ENCODE measurements around the gene WNT2.

WNT2 gene

GRCh38 chr7:117281562-117281961, 41.3 kb downstream of the WNT2 start:
- ChIA-PET CTCF (no interaction called here), POLR2A (no interaction called here)
- DNase-seq (ENCODE audit: extremely low spot score): no peak
- TF ChIP-seq L3MBTL2 (conservative IDR thresholded peaks at IDR 0.05): no peak
- no peak for TF ChIP-seq SP1 (IDR thresholded peaks at IDR 0.05)
- TF ChIP-seq NFRKB (IDR thresholded peaks at IDR 0.05): no peak
- TF ChIP-seq LEF1 (IDR thresholded peaks at IDR 0.05; ENCODE audit: borderline replicate concordance): no peak
- TF ChIP-seq SUZ12 (IDR thresholded peaks at IDR 0.05): no peak
- no peak for TF ChIP-seq ARNT (IDR thresholded peaks at IDR 0.05)
- TF ChIP-seq CTBP1 (IDR thresholded peaks at IDR 0.05; ENCODE audit: borderline replicate concordance): no peak
- no peak for TF ChIP-seq ELF4 (IDR thresholded peaks at IDR 0.05)
- no peak for TF ChIP-seq PKNOX1 (IDR thresholded peaks at IDR 0.05)
- TF ChIP-seq FOXA1 (IDR thresholded peaks at IDR 0.05): no peak
- no peak for TF ChIP-seq HDGF (IDR thresholded peaks at IDR 0.05; ENCODE audit: borderline replicate concordance)
- no peak for TF ChIP-seq FOXK2 (IDR thresholded peaks at IDR 0.05)
- TF ChIP-seq FOXM1 (IDR thresholded peaks at IDR 0.05; ENCODE audit: borderline replicate concordance): no peak
- TF ChIP-seq TARDBP (IDR thresholded peaks at IDR 0.05): no peak
- no peak for TF ChIP-seq ZNF384 (IDR thresholded peaks at IDR 0.05)
- no peak for TF ChIP-seq BHLHE40 (IDR thresholded peaks at IDR 0.05; ENCODE audit: borderline replicate concordance)

GRCh38 chr7:117279931-117280557, 42.8 kb downstream of the WNT2 start:
- ChIA-PET CTCF (interaction anchor here (0.5 kb wide), 1 partner anchor 15 kb away, joined by 3 read pairs; no protein-coding TSS in a partner anchor), POLR2A (no interaction called here)
- DNase-seq (ENCODE audit: extremely low spot score): no peak
- TF ChIP-seq FOXM1 (IDR thresholded peaks at IDR 0.05; ENCODE audit: borderline replicate concordance): no peak
- no peak for TF ChIP-seq NFRKB (IDR thresholded peaks at IDR 0.05)
- no peak for TF ChIP-seq ARNT (IDR thresholded peaks at IDR 0.05)
- no peak for TF ChIP-seq FOXA1 (IDR thresholded peaks at IDR 0.05)
- TF ChIP-seq ZNF384 (IDR thresholded peaks at IDR 0.05): no peak
- no peak for TF ChIP-seq SP1 (IDR thresholded peaks at IDR 0.05)
- TF ChIP-seq TARDBP (IDR thresholded peaks at IDR 0.05): no peak

- POLR2A ChIA-PET: no interaction called here
- CTCF ChIA-PET: no interaction called here
- TF ChIP-seq LEF1 (IDR thresholded peaks at IDR 0.05; ENCODE audit: borderline replicate concordance): no peak
- no peak for TF ChIP-seq PKNOX1 (IDR thresholded peaks at IDR 0.05)
- no peak for TF ChIP-seq HDGF (IDR thresholded peaks at IDR 0.05; ENCODE audit: borderline replicate concordance)
- TF ChIP-seq BHLHE40 (IDR thresholded peaks at IDR 0.05; ENCODE audit: borderline replicate concordance): no peak
- no peak for TF ChIP-seq SUZ12 (IDR thresholded peaks at IDR 0.05)
- TF ChIP-seq FOXA1 (IDR thresholded peaks at IDR 0.05): no peak
- TF ChIP-seq ELF4 (IDR thresholded peaks at IDR 0.05): no peak
- no peak for TF ChIP-seq FOXK2 (IDR thresholded peaks at IDR 0.05)
- TF ChIP-seq ARNT (IDR thresholded peaks at IDR 0.05): no peak
- no peak for TF ChIP-seq NFRKB (IDR thresholded peaks at IDR 0.05)
- TF ChIP-seq L3MBTL2 (conservative IDR thresholded peaks at IDR 0.05): no peak
- no peak for TF ChIP-seq SP1 (IDR thresholded peaks at IDR 0.05)
- no peak for TF ChIP-seq CTBP1 (IDR thresholded peaks at IDR 0.05; ENCODE audit: borderline replicate concordance)
- TF ChIP-seq FOXM1 (IDR thresholded peaks at IDR 0.05; ENCODE audit: borderline replicate concordance): no peak
- TF ChIP-seq TARDBP (IDR thresholded peaks at IDR 0.05): no peak
- no peak for TF ChIP-seq ZNF384 (IDR thresholded peaks at IDR 0.05)
- no peak for DNase-seq (ENCODE audit: extremely low spot score)
Measured at GRCh38 chr7:117279203-117279602, 43.7 kb downstream of the WNT2 start.

GRCh38 chr7:117278040-117278439, 44.8 kb downstream of the WNT2 start:
- ChIA-PET CTCF (no interaction called here), POLR2A (no interaction called here)
- no peak for TF ChIP-seq HDGF (IDR thresholded peaks at IDR 0.05; ENCODE audit: borderline replicate concordance)
- DNase-seq (ENCODE audit: extremely low spot score): no peak

GRCh38 chr7:117277576-117277975, 45.3 kb downstream of the WNT2 start:
- no peak for DNase-seq (ENCODE audit: extremely low spot score)

GRCh38 chr7:117274951-117275350, 47.9 kb downstream of the WNT2 start:
- DNase-seq (ENCODE audit: extremely low spot score): no peak
- POLR2A ChIA-PET: no interaction called here
- CTCF ChIA-PET: no interaction called here
- no peak for TF ChIP-seq SUZ12 (IDR thresholded peaks at IDR 0.05)
- TF ChIP-seq CTBP1 (IDR thresholded peaks at IDR 0.05; ENCODE audit: borderline replicate concordance): no peak
- no peak for TF ChIP-seq BHLHE40 (IDR thresholded peaks at IDR 0.05; ENCODE audit: borderline replicate concordance)
- no peak for TF ChIP-seq ELF4 (IDR thresholded peaks at IDR 0.05)
- no peak for TF ChIP-seq TARDBP (IDR thresholded peaks at IDR 0.05)
- no peak for TF ChIP-seq FOXK2 (IDR thresholded peaks at IDR 0.05)
- TF ChIP-seq ARNT (IDR thresholded peaks at IDR 0.05): no peak
- no peak for TF ChIP-seq SP1 (IDR thresholded peaks at IDR 0.05)
- TF ChIP-seq FOXM1 (IDR thresholded peaks at IDR 0.05; ENCODE audit: borderline replicate concordance): no peak
- TF ChIP-seq L3MBTL2 (conservative IDR thresholded peaks at IDR 0.05): no peak
- TF ChIP-seq NFRKB (IDR thresholded peaks at IDR 0.05): no peak
- no peak for TF ChIP-seq HDGF (IDR thresholded peaks at IDR 0.05; ENCODE audit: borderline replicate concordance)
- no peak for TF ChIP-seq LEF1 (IDR thresholded peaks at IDR 0.05; ENCODE audit: borderline replicate concordance)
- no peak for TF ChIP-seq FOXA1 (IDR thresholded peaks at IDR 0.05)
- TF ChIP-seq ZNF384 (IDR thresholded peaks at IDR 0.05): no peak
- no peak for TF ChIP-seq PKNOX1 (IDR thresholded peaks at IDR 0.05)

More at GRCh38 chr7:117277576-117277975, 45.3 kb downstream of the WNT2 start:
- POLR2A ChIA-PET: no interaction called here
- no peak for TF ChIP-seq L3MBTL2 (conservative IDR thresholded peaks at IDR 0.05)
- no peak for TF ChIP-seq FOXK2 (IDR thresholded peaks at IDR 0.05)
- TF ChIP-seq CTBP1 (IDR thresholded peaks at IDR 0.05; ENCODE audit: borderline replicate concordance): no peak
- no peak for TF ChIP-seq ELF4 (IDR thresholded peaks at IDR 0.05)
- TF ChIP-seq PKNOX1 (IDR thresholded peaks at IDR 0.05): no peak
- CTCF ChIA-PET: no interaction called here

All from HEK293T (cell line).